GDM1 (cell line): ENCODE measurements around the gene MRPL1.
A peak's percentile ranks its signal among the peaks of the same experiment; 100 is the strongest.

Experiments used
- DNase-seq: peaks from one replicate; lab custom pipeline; 2025; lab: John Stamatoyannopoulos, UW

The MRPL1 gene

DNA sequence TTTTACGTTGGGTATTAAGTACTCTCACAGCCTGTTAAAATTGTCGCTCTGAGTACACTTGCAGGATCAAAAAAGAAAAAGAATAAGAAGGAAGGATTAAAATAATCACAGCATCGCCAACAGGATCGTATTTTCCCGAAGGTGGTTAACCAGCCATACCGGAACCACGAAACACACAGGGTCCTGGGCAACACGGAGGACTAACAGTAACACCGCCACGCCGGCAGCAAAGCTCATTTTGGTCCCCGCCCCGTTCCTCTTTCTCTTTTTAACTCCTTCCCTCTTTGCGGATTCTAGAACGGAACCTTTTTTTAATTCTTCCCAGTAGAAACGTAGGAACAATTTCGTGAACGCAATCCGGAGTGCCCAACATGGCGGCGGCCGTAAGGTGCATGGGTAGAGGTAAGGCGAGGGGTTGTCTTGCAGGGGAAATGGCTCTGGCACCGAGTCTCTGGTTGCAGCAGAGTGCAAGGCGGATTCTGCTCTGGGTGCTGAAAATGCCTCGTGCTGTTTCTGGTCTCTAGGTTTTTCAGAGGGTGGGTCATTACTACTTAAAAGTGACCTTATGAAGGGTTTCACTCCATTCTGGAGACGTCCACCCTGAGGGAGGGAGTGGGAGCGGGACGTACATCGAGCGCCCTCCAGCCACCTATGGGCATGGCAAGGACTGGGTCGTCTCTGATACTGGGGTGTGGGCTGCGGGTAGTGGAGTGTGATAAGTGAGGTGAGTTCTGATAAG is at the start of gene MRPL1:
MRPL1 (plus strand) TSS at position 353 of the 739 bp plus-strand sequence; CDS start at position 372, 19 bp downstream.
- peak; percentile 91 for DNase-seq

DNA sequence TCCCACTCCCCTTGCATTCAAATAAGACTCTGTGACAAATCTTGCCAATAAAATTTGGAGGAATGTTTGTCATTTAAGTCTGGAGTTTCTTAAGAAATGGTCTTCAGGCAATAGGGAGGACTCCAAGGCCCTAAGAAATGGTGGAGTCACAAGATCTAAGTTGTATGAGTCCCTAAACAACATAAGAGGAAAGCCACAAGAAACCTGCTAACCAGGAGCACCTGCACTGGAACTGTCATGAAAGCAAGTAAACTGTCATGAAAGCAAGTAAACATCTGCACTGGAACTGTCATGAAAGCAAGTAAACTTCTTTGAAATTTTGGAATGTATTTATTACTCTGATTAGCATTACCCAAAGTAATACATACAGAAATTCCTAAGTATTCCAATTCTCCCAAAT is 47.0 kb upstream of the MRPL1 start:
- DNase-seq: no peak

DNA sequence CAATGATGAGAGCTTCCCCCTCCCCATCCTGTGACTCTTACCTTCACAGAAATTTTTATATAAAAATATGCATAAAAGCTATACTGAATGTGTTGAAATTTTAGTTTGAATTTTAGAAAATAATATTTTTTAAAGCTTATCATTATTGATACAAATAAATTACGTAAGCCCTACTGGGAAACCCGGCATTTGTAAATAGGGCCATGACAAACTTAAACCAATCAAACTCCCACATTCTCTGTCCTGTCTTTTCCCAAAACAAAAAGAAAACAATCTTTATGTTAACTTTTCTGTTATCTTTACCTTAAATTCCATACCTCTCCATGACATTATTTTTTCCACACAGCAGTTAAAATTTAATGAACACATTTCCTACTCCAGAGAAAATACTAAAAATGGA is 46.1 kb upstream of the MRPL1 start:
- DNase-seq: no peak

DNA sequence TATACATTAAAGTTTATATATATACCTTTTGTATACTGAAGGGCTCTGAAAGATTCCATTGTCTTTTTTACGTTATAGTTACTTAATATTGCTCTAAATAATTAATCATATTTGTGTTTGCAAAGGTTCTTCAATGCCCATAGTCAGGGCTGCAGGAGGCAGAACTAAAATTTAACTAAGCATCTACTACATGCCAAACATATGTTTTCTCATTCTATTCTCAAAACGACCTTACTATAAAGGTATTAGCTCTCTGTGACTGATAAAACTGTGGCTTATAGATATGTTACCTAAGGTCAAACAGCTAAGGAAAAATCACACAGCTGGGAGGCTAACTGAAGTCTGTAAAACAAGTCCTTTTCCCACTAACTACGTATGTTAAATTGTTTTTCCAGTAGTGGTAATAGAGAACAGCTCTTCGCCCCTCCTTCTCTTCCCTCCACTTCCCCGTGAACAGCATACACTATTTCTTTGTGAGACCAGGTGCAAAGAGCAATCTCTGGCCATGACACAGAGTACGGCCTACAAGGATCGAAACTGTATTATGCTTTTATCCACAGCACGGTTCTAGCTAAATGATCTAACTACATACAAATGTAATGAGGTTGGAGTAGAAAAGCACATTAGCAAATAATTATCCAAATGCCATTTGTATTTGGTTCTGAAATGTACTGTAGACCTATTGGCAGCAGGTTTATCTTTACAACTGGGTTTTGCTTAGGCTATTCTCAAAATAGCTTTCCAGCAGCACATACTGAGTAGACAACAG is 45.1 kb upstream of the MRPL1 start:
- DNase-seq: no peak

DNA sequence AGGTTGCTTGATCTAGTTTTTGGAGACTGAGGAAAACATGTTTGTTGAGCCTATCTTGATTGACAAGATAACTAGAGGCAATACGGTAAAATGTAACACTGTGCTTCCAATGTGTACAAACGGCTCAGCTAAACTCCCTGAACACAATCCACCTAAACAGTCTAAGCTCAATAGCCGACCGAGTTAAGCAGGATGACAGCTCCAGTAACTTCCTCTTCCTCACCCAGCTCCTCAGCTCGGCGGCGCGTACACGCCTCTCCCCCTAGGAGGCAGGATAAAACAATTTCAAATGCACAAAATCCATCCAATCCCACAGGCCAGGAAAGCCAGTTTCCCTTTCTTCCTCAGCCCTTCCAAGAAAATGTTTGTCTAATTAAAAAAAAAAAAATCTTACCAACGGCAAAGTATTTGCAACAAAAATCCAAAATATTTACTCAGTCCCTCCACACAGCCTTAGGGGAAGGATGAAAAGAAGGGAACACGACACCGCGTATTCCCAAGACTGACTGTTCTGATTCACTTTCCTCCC is 44.5 kb upstream of the MRPL1 start:
- DNase-seq: peak; percentile 60

DNA sequence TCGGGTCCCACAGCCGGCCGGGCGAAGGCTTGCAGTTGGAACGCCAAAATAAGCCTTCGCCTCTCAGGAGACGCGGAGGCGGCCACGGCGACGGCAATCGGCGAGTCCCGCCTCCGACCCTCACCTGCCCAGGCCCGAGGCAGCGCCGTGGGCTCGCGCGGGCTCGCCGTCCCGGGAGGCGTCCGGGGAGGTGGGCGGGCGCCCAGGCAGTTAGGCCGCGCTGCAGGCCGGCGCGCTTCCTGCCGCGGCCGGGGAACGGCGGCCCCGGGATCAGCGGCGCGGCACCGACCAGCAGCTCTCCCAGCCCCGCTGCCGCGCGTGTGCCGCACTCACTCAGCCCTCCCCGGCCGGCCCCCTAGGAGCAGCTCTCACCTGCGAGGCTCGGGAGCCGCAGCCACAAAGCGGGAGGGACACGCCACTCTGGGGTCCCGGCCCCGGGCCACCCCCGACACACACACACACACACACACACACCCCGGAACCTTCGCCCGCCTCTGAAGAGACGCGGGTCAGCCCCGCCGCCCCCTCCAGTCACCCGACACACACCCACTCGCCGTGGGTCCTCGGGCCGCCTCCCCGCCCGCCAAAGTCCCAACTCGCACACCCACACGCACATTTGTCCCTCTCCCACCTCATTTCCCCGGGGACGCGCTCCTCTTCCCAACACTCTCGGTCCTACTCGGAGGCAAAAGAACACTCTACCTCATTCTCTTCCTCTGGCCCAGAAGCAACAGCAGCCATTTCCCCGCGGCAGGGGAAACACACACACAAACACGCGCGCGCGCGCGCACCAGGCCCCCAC is 43.8 kb upstream of the MRPL1 start, which contains the start of gene CNOT6L:
CNOT6L (minus strand) TSS at position 767 of the 802 bp plus-strand sequence; CDS start at position 707, 60 bp downstream.
- DNase-seq: peak; percentile 73

- DNase-seq: no peak
Observed at GRCh38 chr4:77819404-77819842, 43.2 kb upstream of the MRPL1 start.

- DNase-seq: peak; percentile 86
Observed at GRCh38 chr4:77819843-77820648, 42.6 kb upstream of the MRPL1 start.

DNA sequence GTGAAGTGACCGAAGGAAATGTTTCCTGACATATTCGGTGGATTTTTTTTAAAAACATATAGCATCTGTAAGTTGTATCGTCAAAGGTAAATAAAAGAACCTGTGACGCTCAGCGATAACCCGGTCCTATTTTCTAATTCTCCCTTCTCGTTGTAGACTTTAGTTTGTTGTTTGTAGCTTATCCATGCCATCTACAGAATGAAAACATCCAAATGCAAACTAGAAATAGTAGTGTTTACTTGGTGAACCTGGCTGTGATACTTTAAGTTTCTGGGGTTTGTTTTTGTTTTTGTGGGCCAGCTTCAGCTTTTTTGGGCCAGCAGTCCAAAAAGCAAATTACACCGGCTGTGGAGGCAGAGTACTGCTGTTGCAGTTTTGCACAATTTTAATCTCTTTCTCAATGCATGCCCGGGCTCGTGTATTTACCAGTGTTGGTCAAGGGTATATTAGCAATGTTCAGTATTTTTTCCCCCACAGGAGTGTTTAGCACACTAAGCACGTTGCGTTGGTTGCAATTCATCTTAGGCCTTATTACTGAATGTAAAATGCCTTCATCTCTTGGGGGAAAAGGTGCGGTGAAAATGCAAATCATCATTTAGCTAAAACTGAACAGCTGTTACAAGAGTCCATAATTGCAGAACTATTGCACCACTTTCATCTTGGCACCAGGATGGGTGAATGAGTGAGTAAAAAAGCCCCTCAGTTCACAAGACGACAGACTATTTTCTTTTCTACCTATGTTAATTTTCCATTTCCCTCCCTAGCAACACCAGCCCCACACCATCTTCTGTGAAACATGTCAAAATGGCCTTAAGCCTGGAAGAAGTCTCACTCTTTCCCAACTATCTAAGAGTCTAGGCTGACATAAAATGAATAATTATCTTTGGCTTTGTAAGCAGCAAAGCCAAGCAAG is 41.7 kb upstream of the MRPL1 start:
- no peak for DNase-seq

- DNase-seq: no peak
Observed at GRCh38 chr4:77821775-77822174, 40.9 kb upstream of the MRPL1 start.

DNA sequence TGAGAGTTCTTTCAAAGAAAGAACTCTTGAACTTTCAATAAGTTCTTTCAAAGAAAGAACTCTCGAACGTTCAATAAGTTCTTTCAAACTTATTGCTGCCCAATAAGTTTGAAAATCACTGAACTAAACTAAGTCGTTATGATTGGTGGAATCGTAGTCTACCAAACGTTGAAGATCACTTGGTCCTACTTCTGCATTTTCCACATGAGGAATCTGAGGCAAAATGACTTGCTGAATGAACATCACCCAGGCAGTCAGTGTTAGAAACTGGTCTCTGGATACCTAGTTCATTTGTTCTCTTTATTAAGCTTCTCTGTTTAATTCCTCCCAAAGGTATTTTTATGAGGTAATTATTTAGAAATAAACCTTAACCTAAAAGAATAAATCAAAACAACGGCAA is 36.4 kb upstream of the MRPL1 start:
- no peak for DNase-seq

DNA sequence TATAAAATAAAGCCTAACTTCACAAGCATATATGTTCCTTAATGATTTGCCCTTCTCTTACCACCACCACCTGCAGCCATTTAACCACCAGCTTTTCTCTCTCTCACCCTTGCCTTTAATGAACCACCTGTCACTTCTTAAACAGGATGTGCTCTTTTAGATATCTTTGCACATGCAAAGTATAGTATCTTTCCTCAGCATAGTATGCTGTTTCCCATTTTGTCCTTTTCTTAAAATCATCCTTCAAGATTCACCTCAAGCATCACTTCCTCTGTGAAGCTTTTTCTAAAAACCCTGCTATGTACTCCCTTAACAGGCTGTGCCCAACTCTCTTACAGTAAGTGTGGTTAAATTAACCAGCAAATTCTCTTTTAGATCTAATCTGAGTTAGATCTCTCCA is 35.3 kb upstream of the MRPL1 start:
- DNase-seq: no peak

DNA sequence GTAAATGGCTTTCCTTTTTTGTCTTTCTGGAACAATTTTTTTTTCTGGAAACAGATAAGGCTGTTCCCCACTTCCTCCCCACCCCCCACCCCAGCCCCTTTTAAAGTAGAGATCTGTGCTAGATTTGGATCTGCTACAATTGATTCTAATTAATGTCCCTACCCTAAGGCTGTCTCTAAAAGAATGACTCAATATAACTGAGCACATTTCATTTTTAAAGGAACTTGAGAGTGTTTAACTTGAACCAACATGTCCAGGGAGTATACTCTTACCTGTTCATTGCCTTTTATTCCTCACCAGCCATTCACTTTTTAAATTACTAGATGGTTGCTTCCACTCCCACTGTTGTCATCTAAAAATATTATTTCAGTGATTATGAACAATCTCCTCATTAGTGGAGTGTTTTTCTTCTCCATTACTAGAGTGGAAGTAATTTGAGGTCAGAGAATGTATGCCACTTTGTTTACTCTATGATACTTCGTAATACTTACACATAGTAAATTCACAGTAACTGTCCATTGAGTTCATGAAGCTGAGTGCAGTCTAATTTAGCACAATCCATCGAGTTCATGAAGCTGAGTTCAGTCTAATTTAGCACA is 29.4 kb upstream of the MRPL1 start:
- no peak for DNase-seq

DNA sequence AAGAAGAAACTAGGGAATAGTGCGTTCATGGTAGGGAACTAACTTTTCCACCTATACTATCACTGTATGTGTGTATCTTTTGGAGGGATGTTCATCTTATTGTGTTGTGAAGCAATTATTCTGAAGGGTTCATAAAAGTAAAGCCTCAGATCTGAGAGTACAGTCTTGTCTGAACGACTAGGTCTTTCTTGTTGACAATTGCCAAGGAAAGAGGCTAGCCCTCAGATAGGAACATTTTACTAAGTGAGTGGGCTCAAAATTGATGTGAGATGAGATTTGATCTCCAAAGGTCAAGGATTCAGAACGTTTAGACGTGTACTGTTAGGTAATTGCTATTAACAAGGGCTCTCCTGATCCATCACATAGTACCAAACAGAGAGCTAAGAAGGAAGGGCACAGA is 28.2 kb upstream of the MRPL1 start:
- no peak for DNase-seq

DNA sequence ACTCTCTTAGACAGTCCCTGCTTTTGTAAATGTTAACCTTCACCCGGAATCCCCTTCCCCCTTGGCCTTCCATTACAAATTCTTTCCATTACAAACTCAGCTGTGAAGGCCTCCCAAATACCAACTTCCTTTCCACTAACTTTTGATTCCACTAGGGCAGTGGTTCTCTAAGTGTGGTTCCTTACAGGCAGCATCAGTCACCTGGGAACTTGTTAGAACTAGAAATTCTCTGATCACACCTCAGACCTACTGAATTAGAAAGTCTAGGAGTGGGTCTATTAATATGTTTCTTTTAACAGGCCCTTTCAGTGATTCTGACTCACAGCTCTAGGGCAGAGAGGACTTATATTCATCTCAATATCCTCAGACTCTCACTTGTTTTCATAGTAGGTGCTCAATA is 19.0 kb upstream of the MRPL1 start:
- DNase-seq: no peak

GRCh38 chr4:77844363-77844762 is 18.3 kb upstream of the MRPL1 start:
- DNase-seq: no peak

DNA sequence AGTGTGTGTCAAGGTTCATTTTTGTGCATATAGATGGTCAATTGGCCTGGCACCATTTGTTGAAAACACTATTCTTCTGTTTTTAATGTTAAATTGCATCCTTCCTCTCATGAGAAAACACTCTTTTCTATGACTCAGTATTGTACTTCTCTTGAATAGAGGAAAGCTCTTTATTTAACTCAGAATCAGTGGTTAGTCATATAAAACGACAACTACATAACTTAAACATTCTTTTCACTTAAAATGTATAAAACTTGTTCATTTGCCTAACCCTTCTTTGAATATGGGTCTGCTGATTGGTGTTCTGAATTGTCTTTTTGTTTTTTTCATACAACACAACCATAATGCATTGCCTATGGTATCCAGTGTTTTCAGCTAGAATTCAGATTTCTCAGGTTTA is 17.2 kb upstream of the MRPL1 start:
- DNase-seq: no peak

DNA sequence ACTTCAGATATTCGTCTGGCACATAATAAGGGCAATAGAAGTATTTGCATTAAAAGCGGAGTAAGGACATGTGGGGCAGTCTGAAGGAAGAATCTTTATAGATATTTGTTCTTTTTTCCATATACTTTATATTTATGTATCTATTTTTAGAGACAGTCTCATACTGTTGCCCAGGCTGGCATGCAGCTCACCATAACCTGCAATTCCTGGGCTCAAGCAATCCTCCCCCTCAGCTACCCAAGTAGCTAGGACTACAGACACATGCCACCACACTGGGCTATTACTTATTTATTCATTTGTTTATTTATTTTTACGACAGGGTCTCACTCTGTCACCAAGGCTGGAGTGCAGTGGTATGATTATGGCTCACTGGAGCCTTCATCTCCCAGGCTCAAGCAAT is 16.7 kb upstream of the MRPL1 start:
- DNase-seq: no peak

DNA sequence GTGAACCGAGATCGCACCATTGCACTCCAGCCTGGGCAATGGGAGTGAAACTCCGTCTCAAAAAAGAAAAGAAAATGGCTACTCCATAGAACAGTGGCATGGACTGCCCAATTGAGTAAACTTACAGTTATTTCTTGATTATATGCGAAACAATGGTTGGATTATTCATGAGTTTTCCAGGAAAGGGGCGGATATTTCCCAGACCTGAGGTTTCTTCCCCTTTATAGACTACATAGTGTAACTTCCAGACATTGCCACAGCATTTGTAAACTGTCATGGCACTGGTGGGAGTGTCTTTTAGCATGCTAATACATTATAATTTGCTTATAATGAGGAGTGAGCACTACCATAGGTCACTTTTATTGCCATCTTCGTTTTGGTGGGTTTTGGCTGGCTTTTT is 14.1 kb upstream of the MRPL1 start:
- DNase-seq: no peak
